Fibroblast of mammary gland (primary cell): ENCODE data around the gene GPT2.

Experiments used
- DNase-seq: peaks from one replicate; pipeline ENCODE4 v3.0.0-alpha.2; 2010; ENCODE audit warnings: low read depth
- H3K4me3 ChIP-seq: 2 replicates; pipeline ENCODE4 v1.5.1; 2011; ENCODE audit warnings: low read depth, mild to moderate bottlenecking, low read length, moderate library complexity; ENCODE audit not compliant: control insufficient read depth
- TF ChIP-seq, protein P1 (sequence below): conservative IDR thresholded peaks from 2 replicates; pipeline ENCODE4 v1.5.1; 2011; ENCODE audit warnings: low read depth, low read length, inconsistent platforms; ENCODE audit not compliant: control insufficient read depth, insufficient read depth

The GPT2 gene

DNA sequence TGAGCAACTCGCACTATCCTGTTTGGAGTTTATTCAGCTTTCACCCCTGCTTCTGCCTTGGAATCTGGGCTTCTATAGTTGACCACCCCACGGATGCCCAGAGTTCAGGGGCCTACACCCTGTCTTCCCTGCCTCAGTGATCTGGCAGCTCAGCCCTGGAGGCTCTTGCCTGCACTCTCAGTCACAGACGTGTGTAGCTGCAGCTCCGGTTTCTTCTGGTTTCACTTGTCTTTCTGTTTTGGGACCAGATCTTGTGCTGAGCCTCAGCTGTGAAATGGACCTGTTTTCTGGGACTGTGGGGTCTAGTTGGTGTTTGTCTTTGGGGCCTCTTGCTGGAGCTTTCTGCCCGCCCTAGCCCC is 5.8 kb downstream of the GPT2 start:
- no peak overlapping the region for H3K4me3 ChIP-seq
- TF ChIP-seq, protein P1, sequence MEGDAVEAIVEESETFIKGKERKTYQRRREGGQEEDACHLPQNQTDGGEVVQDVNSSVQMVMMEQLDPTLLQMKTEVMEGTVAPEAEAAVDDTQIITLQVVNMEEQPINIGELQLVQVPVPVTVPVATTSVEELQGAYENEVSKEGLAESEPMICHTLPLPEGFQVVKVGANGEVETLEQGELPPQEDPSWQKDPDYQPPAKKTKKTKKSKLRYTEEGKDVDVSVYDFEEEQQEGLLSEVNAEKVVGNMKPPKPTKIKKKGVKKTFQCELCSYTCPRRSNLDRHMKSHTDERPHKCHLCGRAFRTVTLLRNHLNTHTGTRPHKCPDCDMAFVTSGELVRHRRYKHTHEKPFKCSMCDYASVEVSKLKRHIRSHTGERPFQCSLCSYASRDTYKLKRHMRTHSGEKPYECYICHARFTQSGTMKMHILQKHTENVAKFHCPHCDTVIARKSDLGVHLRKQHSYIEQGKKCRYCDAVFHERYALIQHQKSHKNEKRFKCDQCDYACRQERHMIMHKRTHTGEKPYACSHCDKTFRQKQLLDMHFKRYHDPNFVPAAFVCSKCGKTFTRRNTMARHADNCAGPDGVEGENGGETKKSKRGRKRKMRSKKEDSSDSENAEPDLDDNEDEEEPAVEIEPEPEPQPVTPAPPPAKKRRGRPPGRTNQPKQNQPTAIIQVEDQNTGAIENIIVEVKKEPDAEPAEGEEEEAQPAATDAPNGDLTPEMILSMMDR = no peak
- no peak for DNase-seq

DNA sequence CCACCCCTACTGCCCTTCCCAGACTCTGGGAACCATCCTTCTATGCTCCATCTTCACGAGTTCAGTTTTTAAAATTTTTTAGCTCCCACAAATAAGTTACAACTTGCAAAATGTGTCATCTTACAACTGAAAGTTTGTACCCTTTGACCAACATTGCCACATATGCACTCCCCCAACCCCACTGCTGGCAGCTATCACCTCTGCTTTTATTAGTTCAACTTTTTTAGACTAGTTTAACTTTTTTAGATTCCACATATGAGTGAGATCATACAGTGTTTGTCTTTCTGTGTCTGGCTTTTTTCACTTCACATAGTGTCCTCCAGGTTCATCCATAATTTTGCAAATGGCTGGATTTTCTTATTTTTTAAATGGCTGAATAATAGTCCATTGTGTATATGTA is 7.7 kb downstream of the GPT2 start:
- TF ChIP-seq, protein P1 = no peak

DNA sequence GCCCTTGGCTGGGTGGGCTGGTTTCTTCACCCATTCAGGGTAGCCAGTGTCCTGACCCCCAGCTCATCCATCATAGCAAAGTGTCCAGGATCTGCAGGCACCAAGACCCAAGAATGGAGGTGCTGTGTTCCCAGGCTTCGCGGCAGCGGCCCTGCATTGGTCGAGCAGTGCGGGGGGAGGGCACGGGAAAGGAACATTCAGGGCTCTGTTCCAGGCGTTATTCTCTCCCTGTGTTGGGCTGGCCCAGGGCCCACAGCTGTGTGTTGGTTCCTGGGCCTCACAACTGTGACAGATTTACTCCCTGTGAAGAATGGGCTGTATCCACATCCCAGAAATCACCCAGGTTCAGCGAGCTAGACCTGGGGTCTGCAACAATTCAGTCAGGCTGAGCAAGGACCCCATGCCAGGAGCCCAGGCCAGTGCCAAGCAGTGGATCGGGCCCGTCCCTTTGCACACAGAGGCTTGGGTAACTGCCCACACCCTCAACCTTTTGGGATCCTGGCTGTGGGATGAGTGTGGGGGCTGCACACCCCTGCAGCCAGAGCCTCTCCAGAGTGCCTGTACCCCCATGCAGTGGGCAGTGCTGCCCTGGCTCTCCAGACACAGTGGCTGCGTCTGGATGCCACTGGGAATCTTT is 10.0 kb downstream of the GPT2 start:
- H3K4me3 ChIP-seq = no peak overlapping the region
- TF ChIP-seq, protein P1 = no peak
- peak; percentile 44 for DNase-seq

More for the DNA sequence above, 7.7 kb downstream of the GPT2 start:
- no peak for DNase-seq
- no peak overlapping the region for H3K4me3 ChIP-seq

- TF ChIP-seq, protein P1 = no peak
- no peak for DNase-seq
- no peak overlapping the region for H3K4me3 ChIP-seq
Measured at GRCh38 chr16:46895399-46896313, 11.5 kb downstream of the GPT2 start.

DNA sequence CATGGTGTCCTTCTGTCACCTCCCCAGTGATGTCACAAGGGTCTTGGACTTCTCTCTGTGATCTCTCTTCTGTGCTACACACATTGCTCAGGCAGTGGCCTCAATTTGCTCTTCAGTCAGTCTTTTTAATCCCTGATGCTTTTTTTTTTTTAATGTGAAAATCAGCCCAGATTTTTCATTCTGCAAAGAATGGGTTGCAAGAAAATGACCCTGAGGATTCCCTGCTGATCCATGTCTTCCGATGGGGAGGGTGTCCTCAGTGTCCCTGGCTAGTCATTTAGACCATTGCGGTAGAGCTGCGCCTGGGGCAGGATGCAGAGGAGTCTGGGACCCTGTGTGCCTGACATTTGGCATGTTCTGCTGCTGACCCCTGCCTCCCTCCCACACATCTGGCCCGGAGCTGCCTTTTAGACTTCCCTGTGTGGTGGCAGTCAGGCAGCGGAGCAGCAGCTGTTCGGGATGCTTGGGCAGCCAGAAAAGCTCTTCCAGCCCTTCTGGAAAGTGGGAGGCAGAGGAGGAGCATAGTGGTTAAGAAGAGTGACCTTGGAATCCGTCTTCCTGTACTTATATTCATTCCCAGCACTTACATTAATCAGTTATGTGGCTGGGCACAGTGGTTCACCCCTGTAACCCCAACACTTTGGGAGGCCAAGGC is 12.3 kb downstream of the GPT2 start:
- DNase-seq = peak; percentile 41
- TF ChIP-seq, protein P1 = no peak
- H3K4me3 ChIP-seq = no peak overlapping the region

- TF ChIP-seq, protein P1 = no peak
- no peak for DNase-seq
- no peak overlapping the region for H3K4me3 ChIP-seq
Measured at GRCh38 chr16:46897471-46897870, 13.3 kb downstream of the GPT2 start.
